Measurements from ENCODE around the gene LRRC55.
"Not testable (repeated sequence)": the region's sequence is repeated elsewhere in the genome, so short reads cannot be mapped to it uniquely, and the experiment has no call there.

Gene LRRC55

DNA sequence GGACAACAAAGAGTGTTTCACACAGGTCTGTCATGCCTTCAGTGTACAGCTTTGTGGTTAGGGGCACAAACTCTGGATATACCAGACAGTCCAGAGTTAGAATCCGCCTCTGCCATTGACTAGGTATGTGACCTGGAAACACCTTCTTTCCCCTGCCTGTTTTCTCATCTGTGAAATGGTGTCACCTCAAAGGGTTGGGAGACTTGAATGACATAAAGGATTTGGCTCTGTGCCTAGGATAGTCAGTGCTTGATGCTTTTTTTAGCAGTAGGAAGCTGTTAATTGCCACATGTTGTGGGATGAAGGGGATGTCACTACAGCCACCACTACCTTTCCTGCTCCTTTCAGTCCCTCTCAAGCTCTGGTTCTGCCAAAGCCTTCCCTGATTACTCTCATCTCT, 17.4 kb upstream of the LRRC55 start:
- no peaks in the 10 kb centered on the region for H3K9me3 Mint-ChIP-seq
- no peaks in the 10 kb centered on the region for H3K36me3 Mint-ChIP-seq (ENCODE audit: insufficient read depth)
- DNase-seq (ENCODE audit: low spot score in 2 of 2) = no peak
- H3K27me3 Mint-ChIP-seq = peaks cover 39% of the 10 kb centered on the region
- ATAC-seq (replicated peaks; ENCODE audit: extremely low read depth, poor library complexity, severe bottlenecking) = no peak
- no peak overlapping the region for H3K4me3 Mint-ChIP-seq
- H3K27ac Mint-ChIP-seq (ENCODE audit: low read depth) = no peak overlapping the region
- no peaks in the 10 kb centered on the region for H3K4me1 Mint-ChIP-seq

GRCh38 chr11:57167125-57167846, 14.5 kb upstream of the LRRC55 start:
- Mint-ChIP-seq H3K4me1 (no peaks in the 10 kb centered on the region), H3K27ac (ENCODE audit: low read depth) (no peak overlapping the region), H3K27me3 (peaks cover 31% of the 10 kb centered on the region), H3K9me3 (no peaks in the 10 kb centered on the region), H3K4me3 (no peak overlapping the region), H3K36me3 (ENCODE audit: insufficient read depth) (no peaks in the 10 kb centered on the region)
- no peak for ATAC-seq (replicated peaks; ENCODE audit: extremely low read depth, poor library complexity, severe bottlenecking)
- no peak for DNase-seq (ENCODE audit: low spot score in 2 of 2)

- DNase-seq (ENCODE audit: low spot score in 2 of 2); H3K27ac Mint-ChIP-seq (ENCODE audit: low read depth); H3K9me3 Mint-ChIP-seq; H3K4me3 Mint-ChIP-seq; ATAC-seq (replicated peaks; ENCODE audit: extremely low read depth, poor library complexity, severe bottlenecking); H3K4me1 Mint-ChIP-seq; H3K36me3 Mint-ChIP-seq (ENCODE audit: insufficient read depth): not testable (repeated sequence)
- peaks cover 19% of the 10 kb centered on the region for H3K27me3 Mint-ChIP-seq
These were observed 11.9 kb upstream of the LRRC55 start for GRCh38 chr11:57169732-57170313.

- Mint-ChIP-seq H3K27ac (ENCODE audit: low read depth) (no peak overlapping the region), H3K9me3 (no peaks in the 10 kb centered on the region), H3K27me3 (peaks cover 35% of the 10 kb centered on the region), H3K36me3 (ENCODE audit: insufficient read depth) (no peaks in the 10 kb centered on the region), H3K4me3 (no peak overlapping the region), H3K4me1 (no peaks in the 10 kb centered on the region)
- DNase-seq (ENCODE audit: low spot score in 2 of 2) (no peak), ATAC-seq (replicated peaks; ENCODE audit: extremely low read depth, poor library complexity, severe bottlenecking) (no peak)
These were observed 9.7 kb upstream of the LRRC55 start for GRCh38 chr11:57172031-57172430.

DNA sequence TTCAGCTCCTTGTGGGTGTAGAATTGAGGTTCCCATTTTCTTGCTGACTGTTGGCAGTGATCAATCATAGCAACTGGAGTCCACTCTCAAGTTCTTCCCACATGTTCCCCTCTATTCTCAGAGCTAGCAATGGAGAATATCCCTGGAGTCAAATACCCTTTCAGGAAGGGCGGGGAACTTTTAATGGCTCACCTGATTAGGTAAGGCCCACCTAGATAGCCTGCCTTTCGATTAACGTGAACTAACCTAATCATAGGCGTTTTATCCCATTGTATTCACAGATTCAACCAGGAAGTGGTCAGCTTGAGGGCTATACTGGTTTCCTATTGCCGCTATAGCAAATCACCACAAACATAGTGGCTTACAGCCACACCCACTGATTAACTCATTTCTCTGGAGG, 7.1 kb upstream of the LRRC55 start:
- Mint-ChIP-seq H3K4me3 (no peak overlapping the region), H3K9me3 (no peaks in the 10 kb centered on the region), H3K36me3 (ENCODE audit: insufficient read depth) (peaks cover 2% of the 10 kb centered on the region), H3K27me3 (peaks cover 50% of the 10 kb centered on the region), H3K4me1 (no peaks in the 10 kb centered on the region), H3K27ac (ENCODE audit: low read depth) (no peak overlapping the region)
- ATAC-seq (replicated peaks; ENCODE audit: extremely low read depth, poor library complexity, severe bottlenecking) (no peak), DNase-seq (ENCODE audit: low spot score in 2 of 2) (no peak)

- H3K27me3 Mint-ChIP-seq = peaks cover 58% of the 10 kb centered on the region
- DNase-seq (ENCODE audit: low spot score in 2 of 2) (no peak), ATAC-seq (replicated peaks; ENCODE audit: extremely low read depth, poor library complexity, severe bottlenecking) (no peak)
- H3K36me3 Mint-ChIP-seq (ENCODE audit: insufficient read depth) = peaks cover 2% of the 10 kb centered on the region
- H3K9me3 Mint-ChIP-seq = no peaks in the 10 kb centered on the region
- no peak overlapping the region for H3K27ac Mint-ChIP-seq (ENCODE audit: low read depth)
- no peak overlapping the region for H3K4me3 Mint-ChIP-seq
- H3K4me1 Mint-ChIP-seq = no peaks in the 10 kb centered on the region
These were observed 6.3 kb upstream of the LRRC55 start for GRCh38 chr11:57175478-57175877.

- no peak overlapping the region for H3K27ac Mint-ChIP-seq (ENCODE audit: low read depth)
- no peak for ATAC-seq (replicated peaks; ENCODE audit: extremely low read depth, poor library complexity, severe bottlenecking)
- H3K4me1 Mint-ChIP-seq = no peaks in the 10 kb centered on the region
These were observed 3.4 kb upstream of the LRRC55 start for GRCh38 chr11:57178334-57178733.

DNA sequence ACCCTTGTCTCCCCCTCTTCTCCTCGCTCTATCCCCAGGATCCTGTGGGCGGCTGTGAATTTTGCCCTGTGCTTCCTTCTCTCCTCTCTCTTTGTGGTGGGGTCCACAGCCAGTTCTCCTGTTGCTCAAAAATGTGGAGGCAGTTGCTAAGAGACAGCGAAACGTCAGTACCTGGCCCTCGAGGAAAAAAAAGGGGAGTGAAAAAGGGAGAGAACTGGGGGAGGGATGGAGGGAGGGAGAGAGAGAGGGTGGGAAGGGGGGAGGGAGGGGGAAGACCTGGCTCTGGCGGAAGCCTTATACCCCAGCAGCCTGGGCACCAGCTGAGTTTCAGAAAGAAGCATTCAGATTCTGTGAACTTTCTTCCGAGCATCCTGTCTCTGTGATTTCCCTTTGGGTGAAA, 2.1 kb upstream of the LRRC55 start:
- H3K4me3 Mint-ChIP-seq = no peak overlapping the region
- H3K9me3 Mint-ChIP-seq = no peaks in the 10 kb centered on the region
- H3K36me3 Mint-ChIP-seq (ENCODE audit: insufficient read depth) = peaks cover 3% of the 10 kb centered on the region
- H3K27ac Mint-ChIP-seq (ENCODE audit: low read depth) = no peak overlapping the region
- DNase-seq (ENCODE audit: low spot score in 2 of 2) (no peak), ATAC-seq (replicated peaks; ENCODE audit: extremely low read depth, poor library complexity, severe bottlenecking) (no peak)
- no peaks in the 10 kb centered on the region for H3K4me1 Mint-ChIP-seq
- H3K27me3 Mint-ChIP-seq = peaks cover 59% of the 10 kb centered on the region

More at GRCh38 chr11:57178334-57178733, 3.4 kb upstream of the LRRC55 start:
- H3K9me3 Mint-ChIP-seq = no peaks in the 10 kb centered on the region
- DNase-seq (ENCODE audit: low spot score in 2 of 2) = no peak
- peaks cover 71% of the 10 kb centered on the region for H3K27me3 Mint-ChIP-seq
- H3K4me3 Mint-ChIP-seq = no peak overlapping the region
- H3K36me3 Mint-ChIP-seq (ENCODE audit: insufficient read depth) = peaks cover 2% of the 10 kb centered on the region

DNA sequence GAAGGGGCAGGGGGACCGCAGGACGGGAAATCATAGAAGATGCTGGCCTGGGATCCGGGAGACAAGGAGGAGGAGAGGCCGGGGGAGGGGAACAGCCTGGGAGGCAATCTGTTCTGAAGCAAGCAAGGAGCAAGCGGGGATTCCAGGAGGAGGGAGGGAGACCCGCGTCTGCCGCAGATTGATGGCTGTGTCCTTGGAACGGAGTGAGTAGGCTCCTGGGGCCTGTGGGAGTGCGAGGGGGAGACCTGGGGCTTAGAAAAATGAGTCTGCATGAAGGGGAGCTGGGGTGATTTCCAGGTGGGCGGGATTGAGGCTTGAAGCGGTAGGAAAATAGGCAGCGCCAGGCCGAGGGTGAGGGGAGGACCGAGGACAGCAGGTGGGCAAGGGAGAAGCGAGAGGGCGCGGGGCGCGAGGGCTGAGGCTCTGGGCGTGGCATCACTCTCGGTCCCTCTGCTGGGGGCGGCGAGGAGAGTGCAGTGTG, 1.6 kb upstream of the LRRC55 start:
- Mint-ChIP-seq H3K36me3 (ENCODE audit: insufficient read depth) (peaks cover 3% of the 10 kb centered on the region), H3K27me3 (peaks cover 55% of the 10 kb centered on the region), H3K4me1 (no peaks in the 10 kb centered on the region), H3K4me3 (no peak overlapping the region), H3K27ac (ENCODE audit: low read depth) (no peak overlapping the region), H3K9me3 (no peaks in the 10 kb centered on the region)
- DNase-seq (ENCODE audit: low spot score in 2 of 2) (no peak), ATAC-seq (replicated peaks; ENCODE audit: extremely low read depth, poor library complexity, severe bottlenecking) (no peak)

GRCh38 chr11:57180964-57181363, 789 bp upstream of the LRRC55 start:
- DNase-seq (ENCODE audit: low spot score in 2 of 2) (no peak), ATAC-seq (replicated peaks; ENCODE audit: extremely low read depth, poor library complexity, severe bottlenecking) (no peak)
- Mint-ChIP-seq H3K27ac (ENCODE audit: low read depth) (no peak overlapping the region), H3K9me3 (no peaks in the 10 kb centered on the region), H3K4me1 (no peaks in the 10 kb centered on the region), H3K27me3 (peaks cover 47% of the 10 kb centered on the region), H3K36me3 (ENCODE audit: insufficient read depth) (peaks cover 3% of the 10 kb centered on the region), H3K4me3 (no peak overlapping the region)

DNA sequence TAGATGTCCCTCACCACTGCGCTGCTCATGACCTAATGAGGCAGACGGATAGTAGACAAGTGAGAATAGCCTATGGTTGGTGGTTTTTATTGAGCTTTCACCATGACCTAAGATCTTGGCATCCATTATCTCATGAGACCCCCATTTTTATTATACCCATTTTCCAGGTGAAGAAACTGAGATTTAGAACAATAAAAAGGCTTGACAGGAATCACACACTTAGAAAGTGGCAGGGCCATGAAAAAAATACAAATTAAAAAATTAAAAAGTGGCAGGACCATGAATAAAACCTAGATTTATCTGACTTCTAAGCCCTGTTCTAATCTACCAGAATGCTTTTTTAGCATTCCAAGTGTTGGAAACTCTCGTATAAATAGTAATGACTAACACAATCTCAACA, 1.1 kb downstream of the LRRC55 start:
- Mint-ChIP-seq H3K4me1 (no peaks in the 10 kb centered on the region), H3K9me3 (no peaks in the 10 kb centered on the region), H3K4me3 (no peak overlapping the region), H3K36me3 (ENCODE audit: insufficient read depth) (peaks cover 5% of the 10 kb centered on the region), H3K27ac (ENCODE audit: low read depth) (no peak overlapping the region), H3K27me3 (peaks cover 30% of the 10 kb centered on the region)
- no peak for ATAC-seq (replicated peaks; ENCODE audit: extremely low read depth, poor library complexity, severe bottlenecking)
- no peak for DNase-seq (ENCODE audit: low spot score in 2 of 2)

GRCh38 chr11:57190548-57190947, 8.8 kb downstream of the LRRC55 start:
- ATAC-seq (replicated peaks; ENCODE audit: extremely low read depth, poor library complexity, severe bottlenecking) (no peak), DNase-seq (ENCODE audit: low spot score in 2 of 2) (no peak)
- no peak overlapping the region for H3K4me3 Mint-ChIP-seq
- H3K27ac Mint-ChIP-seq (ENCODE audit: low read depth) = no peak overlapping the region
- H3K36me3 Mint-ChIP-seq (ENCODE audit: insufficient read depth) = peaks cover 4% of the 10 kb centered on the region
- H3K27me3 Mint-ChIP-seq = peaks cover 29% of the 10 kb centered on the region
- H3K9me3 Mint-ChIP-seq = peaks cover 4% of the 10 kb centered on the region
- no peaks in the 10 kb centered on the region for H3K4me1 Mint-ChIP-seq

Measured in central memory CD8-positive, alpha-beta T cell (primary cell).